ENCODE measurements around the gene GABARAPL2. TPM values are rescaled to one million over a fixed set of nuclear protein-coding genes. Genes with fewer than 3 reads are reported as not detected.

Gene GABARAPL2
- total RNA-seq, 1 donor from 2014 or later: 74.9 TPM

GRCh38 chr16:75558846-75559401, 7.3 kb upstream of the GABARAPL2 start:
- peaks cover 31% of the 10 kb centered on the region for H3K4me1 Mint-ChIP-seq
- no peak overlapping the region for H3K4me3 Mint-ChIP-seq
- DNase-seq (ENCODE audit: low spot score in 2 of 2, unreplicated experiment in 2 of 2): no peak
- TF ChIP-seq CTCF (IDR thresholded peaks at IDR 0.05; ENCODE audit: unreplicated experiment): no peak
- H3K9me3 Mint-ChIP-seq: no peaks in the 10 kb centered on the region
- peaks cover 7% of the 10 kb centered on the region for H3K27me3 Mint-ChIP-seq (ENCODE audit: low read depth)
- H3K27ac Mint-ChIP-seq: peak overlapping the region; percentile 73
- H3K36me3 Mint-ChIP-seq: no peaks in the 10 kb centered on the region

- Mint-ChIP-seq H3K4me1 (peaks cover 29% of the 10 kb centered on the region), H3K27ac (peak overlapping the region; percentile 2), H3K36me3 (no peaks in the 10 kb centered on the region), H3K4me3 (no peak overlapping the region), H3K9me3 (no peaks in the 10 kb centered on the region), H3K27me3 (ENCODE audit: low read depth) (peaks cover 11% of the 10 kb centered on the region)
- TF ChIP-seq CTCF (IDR thresholded peaks at IDR 0.05; ENCODE audit: unreplicated experiment): no peak
- DNase-seq (ENCODE audit: low spot score in 2 of 2, unreplicated experiment in 2 of 2): no peak
These were observed 6.4 kb upstream of the GABARAPL2 start for GRCh38 chr16:75559564-75560372.

- Mint-ChIP-seq H3K9me3 (no peaks in the 10 kb centered on the region), H3K36me3 (peaks cover 6% of the 10 kb centered on the region), H3K4me1 (peaks cover 26% of the 10 kb centered on the region), H3K4me3 (peak overlapping the region; percentile 95), H3K27ac (peak overlapping the region; percentile 96), H3K27me3 (ENCODE audit: low read depth) (peaks cover 11% of the 10 kb centered on the region)
- no peak for DNase-seq (ENCODE audit: low spot score in 2 of 2, unreplicated experiment in 2 of 2)
- no peak for TF ChIP-seq CTCF (IDR thresholded peaks at IDR 0.05; ENCODE audit: unreplicated experiment)
These were observed 539 bp upstream of the GABARAPL2 start for GRCh38 chr16:75565640-75566039.

- DNase-seq (ENCODE audit: low spot score in 2 of 2, unreplicated experiment in 2 of 2): peak in 1 of 2 experiments; percentile 46
- no peak for TF ChIP-seq CTCF (IDR thresholded peaks at IDR 0.05; ENCODE audit: unreplicated experiment)
- Mint-ChIP-seq H3K4me3 (peak overlapping the region; percentile 95), H3K4me1 (peaks cover 26% of the 10 kb centered on the region), H3K27me3 (ENCODE audit: low read depth) (peaks cover 11% of the 10 kb centered on the region), H3K36me3 (peaks cover 10% of the 10 kb centered on the region), H3K27ac (peak overlapping the region; percentile 70), H3K9me3 (no peaks in the 10 kb centered on the region)
These were observed 628 bp downstream of the GABARAPL2 start for GRCh38 chr16:75566758-75567255.

GRCh38 chr16:75567911-75568310, 1.7 kb downstream of the GABARAPL2 start:
- DNase-seq (ENCODE audit: low spot score in 2 of 2, unreplicated experiment in 2 of 2): no peak
- H3K27ac Mint-ChIP-seq: peak overlapping the region; percentile 70
- no peak for TF ChIP-seq CTCF (IDR thresholded peaks at IDR 0.05; ENCODE audit: unreplicated experiment)
- peaks cover 18% of the 10 kb centered on the region for H3K36me3 Mint-ChIP-seq
- H3K9me3 Mint-ChIP-seq: no peaks in the 10 kb centered on the region
- H3K4me3 Mint-ChIP-seq: peak overlapping the region; percentile 95
- H3K27me3 Mint-ChIP-seq (ENCODE audit: low read depth): peaks cover 8% of the 10 kb centered on the region
- H3K4me1 Mint-ChIP-seq: peaks cover 26% of the 10 kb centered on the region
